Thyroid gland (tissue), 4 donors: ENCODE results near the gene PRSS1.

ENCODE experiments used
- CTCF ChIP-seq, 6 experiments: fragments of 200-600 bp in 3 of 6; fragments of 450-650 bp in 3 of 6; sonication (generic) in 3 of 6; IDR thresholded peaks; one replicate each; pipeline ENCODE4 v1.5.1; 2016 to 2019; ENCODE audit warnings: antibody characterized with exemption in 6 of 6, mild to moderate bottlenecking in 2 of 6, inconsistent platforms in 1 of 6, moderate library complexity in 1 of 6
- POLR2A ChIP-seq, 2 donors: fragments of 450-650 bp; IDR thresholded peaks; one replicate each; pipeline ENCODE4 v1.6.1; 2017; ENCODE audit warnings: antibody characterized with exemption in 2 of 2, mild to moderate bottlenecking in 2 of 2, moderate library complexity in 1 of 2

GRCh38 chr7:142792593-142792992 lies 43.3 kb downstream of the PRSS1 start:
- TF ChIP-seq CTCF (IDR thresholded peaks at IDR 0.05), result no peak
- no peak for TF ChIP-seq POLR2A (IDR thresholded peaks at IDR 0.05)
